GM06990 (cell line): ENCODE measurements around the gene KIAA1549.

ENCODE experiments used
- DNase-seq: peaks from one replicate; pipeline ENCODE4 v3.0.0-alpha.2; 2011; ENCODE audit not compliant: insufficient read length; ENCODE audit errors: extremely low read depth
- H3K27me3 ChIP-seq: replicated peaks from 2 replicates; pipeline ENCODE4 v1.6.0; 2011; ENCODE audit warnings: low read length; ENCODE audit not compliant: control insufficient read depth, insufficient read depth
- H3K36me3 ChIP-seq: 2 replicates; pipeline ENCODE4 v1.5.1; 2011; ENCODE audit warnings: low read length; ENCODE audit not compliant: control insufficient read depth, insufficient read depth
- H3K4me3 ChIP-seq: replicated peaks from 2 replicates; pipeline ENCODE4 v1.5.1; 2011; ENCODE audit warnings: low read depth, mild to moderate bottlenecking, control low read depth, low read length
- CTCF ChIP-seq: IDR thresholded peaks from 2 replicates; pipeline ENCODE4 v1.5.1; 2011; ENCODE audit warnings: low read length, control low read depth, mild to moderate bottlenecking, inconsistent platforms; ENCODE audit not compliant: insufficient read depth, poor library complexity, severe bottlenecking

KIAA1549 gene

DNA sequence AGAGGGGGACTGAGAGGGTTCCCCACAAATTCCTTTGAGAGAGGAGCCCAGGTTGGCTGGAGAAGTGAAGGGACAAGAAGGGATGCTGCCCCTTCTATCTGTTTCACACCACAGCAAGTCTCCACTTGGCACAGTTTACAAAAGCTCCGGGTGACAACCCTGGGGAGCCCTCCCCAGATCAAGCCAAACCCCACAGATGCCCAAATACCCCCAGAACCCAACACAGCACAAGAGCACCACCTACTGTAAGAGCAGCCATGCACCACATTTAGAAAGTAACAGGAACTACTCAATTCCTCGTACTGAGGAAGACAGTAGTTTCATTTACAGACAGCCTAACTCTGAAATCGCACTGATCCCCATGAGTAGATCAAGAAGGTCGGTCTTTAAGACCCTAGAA is 115.3 kb downstream of the KIAA1549 start:
- Histone ChIP-seq H3K36me3 (no peaks in the 10 kb centered on the region; the same call in 1 of the 2 replicates), H3K4me3 (no peak overlapping the region), H3K27me3 (no peaks in the 10 kb centered on the region)
- TF ChIP-seq CTCF: peak; percentile 65
- DNase-seq: no peak

- no peaks in the 10 kb centered on the region for H3K27me3 ChIP-seq
- no peak for TF ChIP-seq CTCF
- DNase-seq: no peak
- H3K4me3 ChIP-seq: no peak overlapping the region
- H3K36me3 ChIP-seq: no peaks in the 10 kb centered on the region; the same call in none of the 2 replicates
These were observed 116.5 kb downstream of the KIAA1549 start for GRCh38 chr7:138864667-138865066.

- H3K36me3 ChIP-seq: no peaks in the 10 kb centered on the region; the same call in 1 of the 2 replicates
- no peak for TF ChIP-seq CTCF
- DNase-seq: no peak
- H3K27me3 ChIP-seq: no peaks in the 10 kb centered on the region
- no peak overlapping the region for H3K4me3 ChIP-seq
These were observed 117.3 kb downstream of the KIAA1549 start for GRCh38 chr7:138863931-138864330.

DNA sequence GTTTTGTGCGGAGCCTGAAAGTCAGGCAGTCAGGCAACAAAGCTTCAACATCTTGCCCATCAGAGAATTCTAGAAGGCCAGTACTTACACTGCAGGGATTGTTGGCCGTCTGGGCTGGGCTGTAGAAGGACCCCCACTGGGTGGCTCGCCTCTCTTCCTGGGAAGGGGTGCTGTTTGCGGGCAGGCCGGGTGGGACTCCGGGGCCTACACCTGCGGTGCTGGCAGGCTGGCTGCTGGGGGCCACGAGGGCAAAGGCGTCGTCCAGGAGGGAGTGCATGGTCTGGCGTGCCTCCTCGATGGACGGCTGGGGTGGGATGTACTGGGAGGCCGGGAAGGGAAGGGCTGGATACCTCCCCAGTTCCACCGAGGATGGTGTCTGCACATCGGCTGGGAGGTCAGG is 120.1 kb downstream of the KIAA1549 start:
- Histone ChIP-seq H3K4me3 (no peak overlapping the region), H3K36me3 (no peaks in the 10 kb centered on the region; the same call in 1 of the 2 replicates), H3K27me3 (no peaks in the 10 kb centered on the region)
- DNase-seq: no peak
- no peak for TF ChIP-seq CTCF

GRCh38 chr7:138857728-138858127 is 123.5 kb downstream of the KIAA1549 start:
- Histone ChIP-seq H3K27me3 (no peaks in the 10 kb centered on the region), H3K4me3 (no peak overlapping the region), H3K36me3 (no peaks in the 10 kb centered on the region; the same call in 1 of the 2 replicates)
- DNase-seq: no peak
- TF ChIP-seq CTCF: no peak

DNA sequence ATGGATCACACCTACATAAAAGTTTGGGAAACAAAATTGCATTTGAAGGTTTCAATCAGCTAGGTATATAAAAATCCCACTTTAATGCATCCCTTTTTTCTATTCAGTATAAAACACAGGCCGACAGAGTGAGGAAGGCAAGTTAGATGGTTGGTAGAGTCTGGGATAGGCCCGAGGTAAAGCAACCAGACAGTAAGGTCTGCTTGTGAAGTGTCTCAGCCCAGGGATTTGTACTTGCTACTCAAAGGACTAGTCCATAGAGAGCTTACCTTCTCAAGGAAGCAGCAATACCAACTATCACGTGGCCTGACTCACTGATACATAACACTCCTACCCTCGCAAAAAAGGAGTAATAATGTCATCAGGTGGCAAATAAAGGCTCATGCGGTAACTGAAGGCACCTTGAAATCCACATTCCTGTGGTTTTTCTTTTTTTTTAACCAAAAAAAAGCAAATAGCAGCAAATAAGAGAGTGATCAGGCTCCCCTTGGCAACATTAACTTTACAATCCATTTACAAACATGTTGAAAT is 127.0 kb downstream of the KIAA1549 start:
- no peak for DNase-seq
- no peak for TF ChIP-seq CTCF
- H3K4me3 ChIP-seq: no peak overlapping the region
- H3K36me3 ChIP-seq: no peaks in the 10 kb centered on the region
- H3K27me3 ChIP-seq: no peaks in the 10 kb centered on the region
